Heart left ventricle (tissue), 13 donors: ENCODE results near the gene NUDT1.

Experiments
- POLR2A ChIP-seq, 2 donors: fragments of 450-650 bp; IDR thresholded peaks; one replicate each; pipeline ENCODE4 v1.6.1; 2017; ENCODE audit warnings: antibody characterized with exemption in 2 of 2, mild to moderate bottlenecking in 2 of 2, moderate library complexity in 2 of 2
- TF ChIP-seq, protein P1 (sequence below), 12 donors: fragments of 200-600 bp; sonication (generic) in 4 of 12; IDR thresholded peaks; one replicate each; pipeline versions ENCODE4 v1.5.0 to v1.8.0; 2018 to 2022; ENCODE audit warnings: antibody characterized with exemption in 12 of 12, mild to moderate bottlenecking in 5 of 12
- donor health status: ischemic (EF 13 %, LVEDD 7.1; RV severe dilation, severe dysfunction).
- donor health status: DM: no; HTN: yes; CAD: no.
- donor health status: DM: no; HTN: no; CAD: no.
- donor health status: ischemic (EF 25% LVEDD 6.9; RV normal size, moderate dysfunction).
- donor health status: ischemic (EF 25% LVEDD 5.7; RV mildly dilated, moderate dysfunction).
- donor health status: ischemic (EF 35%, LVEDD 5.7; RV mildly dilated, moderate dysfunction).
- donor health status: nonischemic (EF 11% LVEDD 7.7; RV severe dilation, severe dysfunction).
- donor health status: DM: yes; HTN: yes; CAD: no.
- donor health status: PGD.
- donor health status: ischemic (EF 29% LVEDD 5.4; RV normal size, mild dysfunction).
- donor health status: nonischemic (EF 23%, LVEDD 6.1; RV moderate dilation, normal function).

DNA sequence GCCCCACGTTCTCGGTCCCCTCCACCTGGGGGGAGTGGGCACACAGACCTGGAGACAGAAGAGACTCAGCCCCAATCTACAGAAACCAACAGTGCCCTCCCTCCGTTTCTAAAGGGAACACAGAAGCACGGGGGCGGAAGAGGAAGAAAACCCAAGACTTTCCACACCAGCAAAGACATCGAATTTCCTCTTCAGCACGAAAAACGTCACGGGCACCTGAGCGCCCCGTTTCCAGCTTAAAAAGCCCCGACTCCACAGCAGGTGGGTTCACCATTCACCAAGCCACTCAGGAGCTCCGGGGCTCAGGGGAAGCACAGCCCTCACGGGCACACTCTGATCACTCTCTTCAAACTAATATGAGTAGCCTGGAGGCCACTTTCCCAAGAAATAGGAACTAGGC lies 19.6 kb downstream of the NUDT1 start:
- TF ChIP-seq, protein P1, sequence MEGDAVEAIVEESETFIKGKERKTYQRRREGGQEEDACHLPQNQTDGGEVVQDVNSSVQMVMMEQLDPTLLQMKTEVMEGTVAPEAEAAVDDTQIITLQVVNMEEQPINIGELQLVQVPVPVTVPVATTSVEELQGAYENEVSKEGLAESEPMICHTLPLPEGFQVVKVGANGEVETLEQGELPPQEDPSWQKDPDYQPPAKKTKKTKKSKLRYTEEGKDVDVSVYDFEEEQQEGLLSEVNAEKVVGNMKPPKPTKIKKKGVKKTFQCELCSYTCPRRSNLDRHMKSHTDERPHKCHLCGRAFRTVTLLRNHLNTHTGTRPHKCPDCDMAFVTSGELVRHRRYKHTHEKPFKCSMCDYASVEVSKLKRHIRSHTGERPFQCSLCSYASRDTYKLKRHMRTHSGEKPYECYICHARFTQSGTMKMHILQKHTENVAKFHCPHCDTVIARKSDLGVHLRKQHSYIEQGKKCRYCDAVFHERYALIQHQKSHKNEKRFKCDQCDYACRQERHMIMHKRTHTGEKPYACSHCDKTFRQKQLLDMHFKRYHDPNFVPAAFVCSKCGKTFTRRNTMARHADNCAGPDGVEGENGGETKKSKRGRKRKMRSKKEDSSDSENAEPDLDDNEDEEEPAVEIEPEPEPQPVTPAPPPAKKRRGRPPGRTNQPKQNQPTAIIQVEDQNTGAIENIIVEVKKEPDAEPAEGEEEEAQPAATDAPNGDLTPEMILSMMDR (IDR thresholded peaks at IDR 0.05) = no peak
- TF ChIP-seq POLR2A (IDR thresholded peaks at IDR 0.05) = no peak
